Stimulated activated CD8-positive, alpha-beta memory T cell treated with anti-CD3 and anti-CD28 coated beads, Interleukin-15, amount 100 ng/mL, for 48 hours (primary cell): ENCODE measurements around the gene COL9A3.

Experiments used
- DNase-seq, 2 donors: peaks; one replicate each; pipeline ENCODE4 v3.0.0-alpha.2; 2020; ENCODE audit warnings: low read depth in 2 of 2

The COL9A3 gene

GRCh38 chr20:62811320-62811719, 5.5 kb upstream of the COL9A3 start:
- DNase-seq = no peak

GRCh38 chr20:62811720-62812119, 5.1 kb upstream of the COL9A3 start:
- DNase-seq = no peak

GRCh38 chr20:62812181-62812906, 4.5 kb upstream of the COL9A3 start:
- DNase-seq = no peak

- no peak for DNase-seq
Measured at GRCh38 chr20:62812907-62813200, 4.0 kb upstream of the COL9A3 start.

- no peak for DNase-seq
Measured at GRCh38 chr20:62813588-62813987, 3.3 kb upstream of the COL9A3 start.

GRCh38 chr20:62814060-62814708, 2.7 kb upstream of the COL9A3 start:
- no peak for DNase-seq

GRCh38 chr20:62814709-62815065, 2.2 kb upstream of the COL9A3 start:
- DNase-seq = no peak

GRCh38 chr20:62815066-62815991, 1.5 kb upstream of the COL9A3 start:
- no peak for DNase-seq

- DNase-seq = no peak
Measured at GRCh38 chr20:62816031-62816883, 593 bp upstream of the COL9A3 start.

GRCh38 chr20:62817975-62818591, 1.2 kb downstream of the COL9A3 start:
- DNase-seq = no peak

- DNase-seq = no peak
Measured at GRCh38 chr20:62818592-62819493, 2.0 kb downstream of the COL9A3 start.

GRCh38 chr20:62819494-62820174, 2.8 kb downstream of the COL9A3 start:
- no peak for DNase-seq

- DNase-seq = no peak
Measured at GRCh38 chr20:62820208-62820961, 3.5 kb downstream of the COL9A3 start.

GRCh38 chr20:62820962-62821725, 4.3 kb downstream of the COL9A3 start:
- DNase-seq = no peak

GRCh38 chr20:62821726-62822210, 4.9 kb downstream of the COL9A3 start:
- DNase-seq = no peak

GRCh38 chr20:62822239-62822787, 5.5 kb downstream of the COL9A3 start:
- DNase-seq = no peak

GRCh38 chr20:62822788-62823651, 6.2 kb downstream of the COL9A3 start:
- peak; percentile 52 to 59 for DNase-seq
